DMS79 (cell line): Measurements from ENCODE around the gene CFAP100.
A peak's percentile ranks its signal among the peaks of the same experiment; 100 is the strongest.

Experiments
- DNase-seq: peaks from one replicate; lab custom pipeline; 2025; lab: John Stamatoyannopoulos, UW

Gene CFAP100

DNA sequence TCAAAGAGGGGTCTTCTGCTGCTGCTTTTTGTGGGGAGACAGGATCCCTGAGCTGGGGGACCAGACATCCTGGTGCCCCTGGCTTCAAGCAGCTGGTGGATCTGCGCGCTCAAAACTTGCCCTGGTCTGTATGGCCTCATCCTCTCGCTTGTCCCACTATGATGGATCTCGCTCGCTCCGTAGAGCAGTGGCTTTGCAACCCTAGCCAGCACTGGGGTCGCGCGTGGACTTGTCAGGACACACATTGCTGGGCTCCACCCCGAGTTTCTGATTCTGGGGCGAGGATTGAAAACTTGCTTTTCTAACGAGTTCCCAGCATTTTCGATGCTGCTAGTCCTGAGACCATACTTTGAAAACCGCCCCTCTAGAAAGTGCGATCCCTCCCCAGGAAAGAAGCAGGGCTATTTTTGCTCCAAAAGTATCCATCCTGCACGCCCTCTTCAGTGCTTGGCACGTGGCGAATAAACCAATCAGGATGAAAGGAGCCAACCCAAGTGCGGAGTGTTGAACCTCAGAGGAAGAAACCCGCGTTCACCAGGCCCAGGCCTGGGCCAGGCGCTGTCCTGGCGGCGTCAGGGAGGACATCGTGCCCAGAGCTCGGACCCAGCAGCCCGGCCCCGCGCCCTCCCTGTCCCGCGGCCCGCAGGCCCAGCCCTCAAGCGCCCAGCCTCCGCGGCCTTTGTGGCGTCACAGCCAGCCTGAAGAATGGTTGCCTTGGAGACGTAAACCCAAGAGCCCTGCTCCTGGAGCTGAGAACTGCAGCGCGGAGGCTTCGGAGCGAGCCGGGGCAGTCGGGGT, at the start of gene CFAP100:
TSS of gene CFAP100 (plus strand) at position 731 of the 798 bp plus-strand sequence. CDS start 1,092 bp downstream, outside the sequence.
- peak; percentile 57 for DNase-seq

GRCh38 chr3:126345231-126345630, 49.5 kb upstream of the CFAP100 start:
- no peak for DNase-seq

DNA sequence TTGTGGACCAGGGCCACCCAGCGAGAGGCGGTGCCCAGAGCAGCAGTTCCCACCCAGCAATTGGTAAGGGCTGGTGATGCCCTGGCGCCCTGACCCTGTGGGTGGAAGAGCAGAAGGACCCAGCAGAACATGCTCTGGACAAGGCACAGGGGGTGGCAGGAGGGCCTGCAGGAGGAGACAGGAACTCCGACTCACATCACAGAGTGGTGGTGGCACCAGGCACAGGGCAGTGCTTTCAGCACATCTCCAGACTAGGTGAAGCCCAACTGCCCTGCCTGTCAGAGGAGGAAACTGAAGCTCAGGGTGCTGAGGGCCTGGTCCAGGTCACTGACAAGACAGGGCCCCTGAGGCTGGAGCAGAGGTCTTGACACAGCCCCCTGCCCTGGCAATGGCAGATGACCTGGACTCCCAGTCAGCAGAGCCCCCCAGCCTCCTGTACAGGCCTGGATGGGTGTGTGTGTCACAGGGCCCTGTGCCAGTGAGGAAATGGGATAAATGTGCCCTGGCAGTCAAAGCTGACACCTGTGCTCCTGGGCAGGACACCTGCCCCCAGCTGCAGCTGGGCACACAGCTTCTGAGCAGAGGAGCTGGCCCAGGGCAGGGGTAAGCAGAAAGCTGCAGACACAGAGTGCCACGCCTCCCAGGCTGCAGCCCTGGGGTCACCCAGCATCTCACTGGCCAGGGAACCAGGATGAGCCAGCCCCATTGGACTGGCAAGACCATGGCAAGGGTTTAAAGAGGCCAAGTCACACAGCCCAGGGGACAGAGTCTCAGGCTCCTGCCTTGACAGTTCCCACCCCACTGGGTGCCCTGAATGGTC, 48.9 kb upstream of the CFAP100 start:
- no peak for DNase-seq

- no peak for DNase-seq
These were observed 48.2 kb upstream of the CFAP100 start for GRCh38 chr3:126346466-126346865.

GRCh38 chr3:126347543-126348161, 47.1 kb upstream of the CFAP100 start:
- DNase-seq = no peak

- DNase-seq = no peak
These were observed 46.3 kb upstream of the CFAP100 start for GRCh38 chr3:126348308-126348920.

GRCh38 chr3:126349071-126349470, 45.6 kb upstream of the CFAP100 start:
- DNase-seq = no peak

DNA sequence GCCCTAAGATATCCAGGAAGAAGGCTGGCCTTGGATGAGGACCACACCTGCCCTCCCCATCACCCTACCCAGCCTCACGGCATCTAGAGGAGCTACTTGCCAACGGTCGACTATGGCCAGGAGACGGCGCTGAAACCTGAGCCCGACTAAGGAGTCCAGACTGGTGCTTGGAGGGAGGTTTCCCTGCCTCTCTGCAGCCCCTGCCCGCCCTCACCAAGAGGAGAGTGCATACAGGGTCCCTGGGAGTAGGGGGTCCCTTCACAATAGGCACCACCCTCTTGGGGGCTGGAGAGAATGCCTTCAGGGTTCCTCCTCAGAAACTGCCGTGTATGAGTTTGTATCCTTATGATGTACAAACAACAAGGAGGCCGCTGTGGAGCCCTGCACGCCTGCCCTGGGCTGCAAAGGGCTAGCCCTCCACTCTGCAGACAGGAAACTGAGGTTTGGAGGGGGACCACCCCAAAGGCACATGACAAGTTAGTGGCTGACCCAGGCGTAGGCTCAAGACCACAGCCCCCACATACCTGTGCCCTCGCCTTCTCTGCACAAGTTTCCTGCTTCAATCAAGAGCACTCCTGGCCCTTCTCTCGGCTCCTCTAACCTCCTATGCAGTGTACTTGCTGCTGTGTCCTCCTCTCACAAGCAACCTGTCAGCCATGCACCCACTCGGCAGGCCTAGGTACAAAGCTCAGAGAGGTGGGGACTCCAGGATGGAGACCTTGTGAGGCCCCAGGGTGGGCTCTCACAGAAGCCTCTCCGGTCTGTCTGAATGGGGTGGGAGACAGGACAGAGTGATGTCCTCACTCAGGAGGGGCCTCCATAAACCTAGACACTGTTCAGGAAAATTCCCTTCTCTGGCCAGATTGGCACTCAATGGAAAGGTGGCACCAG, 44.9 kb upstream of the CFAP100 start:
- no peak for DNase-seq

DNA sequence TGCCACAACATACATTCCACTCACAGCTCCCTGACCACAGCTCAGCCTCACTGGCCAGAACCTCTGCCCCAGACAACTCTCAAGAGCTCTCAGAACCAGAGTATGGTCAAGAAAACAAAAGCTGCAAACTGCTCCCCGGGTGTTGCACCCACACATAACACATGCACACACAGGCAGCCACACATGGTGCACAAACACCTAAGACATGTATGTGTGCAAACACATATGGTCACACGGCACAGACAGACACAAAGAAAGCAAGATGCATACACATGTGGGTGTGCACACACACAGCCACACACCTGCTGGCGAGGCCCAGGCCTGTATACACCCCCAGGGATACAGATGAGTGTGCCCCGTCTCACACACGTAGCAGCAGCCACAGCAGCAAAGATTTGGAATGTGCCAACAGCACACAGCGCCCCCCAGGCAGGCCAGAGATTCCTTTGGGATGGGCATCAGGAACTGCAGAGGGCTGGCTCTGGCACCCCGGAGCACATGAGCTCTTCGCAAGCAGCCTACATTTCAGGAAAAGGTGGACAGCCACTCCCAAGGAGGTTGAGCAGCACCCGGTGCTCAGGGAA, 44.1 kb upstream of the CFAP100 start:
- no peak for DNase-seq

DNA sequence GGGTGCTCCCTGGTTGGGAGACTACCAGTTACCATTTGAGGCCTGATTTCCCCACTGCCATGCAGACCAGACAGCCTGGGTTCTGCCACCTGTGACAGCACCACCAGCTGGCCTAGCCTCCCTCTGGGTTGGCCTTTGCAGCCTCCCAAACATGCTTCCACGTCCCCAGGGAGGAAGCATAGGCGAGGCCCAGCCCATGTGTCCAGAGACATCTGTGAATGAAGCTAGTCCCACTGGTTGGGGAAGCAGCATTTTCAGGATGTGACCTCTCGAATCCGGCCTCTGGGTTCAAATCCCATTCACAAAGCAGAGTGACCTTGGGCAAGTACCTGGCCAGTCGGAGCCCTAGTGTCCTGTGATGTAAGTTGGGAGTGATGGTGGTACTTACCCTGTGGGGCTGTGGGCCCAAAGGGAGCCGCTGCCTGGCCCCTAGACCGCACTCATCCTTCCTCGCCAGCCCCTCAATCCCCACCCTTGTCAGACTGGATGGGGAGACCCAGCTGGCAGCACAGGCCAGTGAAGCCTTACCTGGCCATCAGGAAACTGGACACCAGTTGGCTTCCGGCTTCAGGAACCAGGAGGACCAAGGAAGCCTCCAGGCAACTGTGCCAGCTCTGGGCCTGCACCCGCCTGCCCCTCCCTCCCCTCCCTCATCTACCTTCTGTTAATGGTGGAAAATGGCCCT, 43.5 kb upstream of the CFAP100 start:
- DNase-seq = no peak

DNA sequence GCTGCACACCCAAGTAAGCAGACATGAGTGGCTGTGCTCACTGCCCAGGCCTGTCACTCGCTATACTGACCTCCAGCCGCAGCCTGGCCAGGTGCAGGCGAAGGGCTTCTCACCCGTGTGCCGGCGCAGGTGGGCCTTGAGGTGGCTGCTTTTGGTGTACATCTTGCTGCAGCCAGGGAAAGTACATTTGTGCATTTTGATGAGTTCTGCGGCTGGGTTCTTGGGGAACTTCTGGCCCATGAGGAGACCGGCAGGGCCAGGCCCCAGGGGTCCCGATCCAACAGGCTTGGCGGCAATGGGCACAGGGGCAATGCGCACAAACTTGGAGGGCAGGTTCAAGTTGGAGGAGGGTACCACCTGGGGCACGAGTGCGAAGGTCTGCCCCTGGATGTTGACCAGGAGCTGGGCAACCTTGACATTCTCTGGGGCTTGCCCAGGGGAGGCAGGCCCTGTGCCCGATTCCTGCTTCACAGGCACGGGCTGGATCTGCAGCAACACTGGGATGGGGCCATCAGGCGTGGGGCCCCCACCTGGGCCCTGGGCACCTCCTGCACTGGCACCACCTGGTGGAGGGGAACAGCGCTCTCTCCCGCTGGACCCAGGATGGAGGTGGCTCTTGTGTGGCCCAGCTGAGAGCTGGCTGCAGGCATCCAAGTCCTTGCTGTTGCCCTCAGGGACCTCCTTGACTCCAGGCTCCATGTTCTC, 42.8 kb upstream of the CFAP100 start:
- no peak for DNase-seq

DNA sequence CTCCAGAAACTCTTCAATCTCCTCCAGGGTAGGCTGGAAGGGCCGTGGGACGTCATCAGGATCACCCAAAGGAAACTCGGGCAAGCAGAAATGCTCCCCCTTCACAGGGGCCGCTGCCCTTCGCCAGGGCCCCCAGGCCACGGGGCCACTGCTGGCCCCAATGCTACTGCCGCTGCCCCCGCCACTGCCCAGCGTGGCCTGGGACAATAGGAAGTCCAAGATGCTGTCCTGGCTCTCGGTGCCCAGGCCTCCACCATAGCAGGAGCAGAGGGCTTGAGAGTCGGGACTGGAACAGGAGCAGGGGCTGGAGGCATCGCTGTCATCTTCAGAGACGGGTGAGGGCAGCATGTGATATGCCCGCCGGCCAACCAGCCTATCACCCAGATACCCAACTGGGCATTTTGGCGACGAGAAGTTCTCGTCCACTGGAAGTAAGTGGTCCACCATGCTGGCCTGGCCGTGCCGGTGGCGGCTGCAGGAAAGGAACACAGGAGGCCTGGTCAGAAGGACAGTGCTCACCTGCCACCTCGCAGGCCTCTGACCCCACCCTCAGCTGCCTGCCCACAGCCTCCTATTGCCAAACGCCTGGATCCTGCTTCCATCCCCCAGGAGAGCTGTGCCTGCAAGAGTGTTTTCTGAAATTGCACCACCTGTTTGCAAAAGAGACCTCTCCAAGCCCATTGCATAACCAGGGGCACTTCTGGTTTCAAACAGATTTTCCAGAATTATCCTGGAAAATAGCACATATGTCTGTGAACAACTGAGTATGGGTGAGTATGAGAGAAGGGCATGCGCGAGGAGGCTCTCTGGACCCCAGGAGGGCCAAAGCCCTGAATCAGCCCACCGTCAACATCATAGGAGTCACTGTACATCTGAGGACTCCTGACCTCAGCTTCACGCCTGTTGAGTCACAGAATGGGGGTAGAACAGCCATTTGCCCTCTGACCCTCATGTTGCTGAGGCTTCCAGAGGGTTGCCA, 41.9 kb upstream of the CFAP100 start:
- no peak for DNase-seq

GRCh38 chr3:126353694-126354321, 40.9 kb upstream of the CFAP100 start:
- no peak for DNase-seq

- DNase-seq = no peak
These were observed 39.9 kb upstream of the CFAP100 start for GRCh38 chr3:126354776-126355175.

- DNase-seq = no peak
These were observed 39.5 kb upstream of the CFAP100 start for GRCh38 chr3:126355251-126355650.

- DNase-seq = no peak
These were observed 38.8 kb upstream of the CFAP100 start for GRCh38 chr3:126355777-126356372.
